Activated T-helper 1 cell treated with anti-CD3 and anti-CD28 coated beads, Interleukin-12 subunit alpha, Interleukin-12 subunit beta, Interleukin-2, Interleukin-4 antibody, amounts not matched to agents 30 ng/mL and 10 ng/mL and 1 ng/mL, durations not matched to agents 14 hours and 24 hours and 36 hours (primary cell): ENCODE data around the gene RTN4RL1. TPM values are rescaled to one million over a fixed set of nuclear protein-coding genes. Genes with fewer than 3 reads are reported as not detected.

Source experiments
- DNase-seq: peaks from one replicate; pipeline ENCODE4 v3.0.0; 2021; ENCODE audit warnings: low spot score
- H3K27ac Mint-ChIP-seq: one replicate; pipeline ENCODE4 v1.8.0; 2021; ENCODE audit warnings: mild to moderate bottlenecking, mixed read lengths
- H3K27me3 Mint-ChIP-seq: one replicate; pipeline ENCODE4 v1.8.0; 2022; ENCODE audit warnings: mild to moderate bottlenecking, moderate library complexity, mixed read lengths; ENCODE audit not compliant: insufficient read depth
- H3K36me3 Mint-ChIP-seq: one replicate; pipeline ENCODE4 v1.8.0; 2021; ENCODE audit warnings: low read depth, mixed read lengths
- H3K4me1 Mint-ChIP-seq: one replicate; pipeline ENCODE4 v1.8.0; 2021; ENCODE audit warnings: low read depth, mixed read lengths
- H3K4me3 Mint-ChIP-seq: one replicate; pipeline ENCODE4 v1.8.0; 2021; ENCODE audit warnings: mild to moderate bottlenecking, moderate library complexity, mixed read lengths
- H3K9me3 Mint-ChIP-seq: one replicate; pipeline ENCODE4 v1.8.0; 2021; ENCODE audit warnings: mixed read lengths
- intact Hi-C: fragments of 100-400 bp; cut with micrococcal nuclease; formaldehyde crosslinking; loops from one replicate; pipeline ENCODE4 v1.15.1; 2024
- total RNA-seq: library from RNA; stranded (reverse); gene quantifications from 2 replicates; pipeline ENCODE4 v1.2.3, GENCODE V29; 2022

RTN4RL1 gene
- total RNA-seq, 1 donor from 2014 or later = 1.0 TPM

DNA sequence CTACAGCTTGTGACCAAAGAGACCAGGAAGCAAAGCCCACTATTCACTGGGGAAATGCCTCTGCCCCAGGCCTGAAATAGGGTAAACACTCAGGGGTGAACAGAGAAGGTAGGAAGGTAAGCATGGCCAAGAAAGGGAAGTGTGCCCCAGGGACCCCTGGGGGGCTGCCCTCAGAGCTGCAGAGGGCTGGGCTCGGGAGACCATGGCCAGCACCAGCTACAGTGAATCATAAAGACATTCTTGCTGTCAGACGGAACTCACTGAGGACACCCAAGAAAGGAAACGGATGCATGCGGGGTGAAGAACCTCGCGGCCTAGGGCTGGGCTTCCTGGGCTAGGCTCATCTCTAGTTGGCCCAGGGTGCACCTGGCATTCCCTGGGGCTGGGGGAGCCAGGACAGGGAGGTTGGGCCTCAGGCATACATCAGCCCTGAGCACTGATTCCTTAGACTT is 39.4 kb upstream of the RTN4RL1 start:
- Mint-ChIP-seq H3K27me3 (no peaks in the 10 kb centered on the region), H3K4me3 (no peak overlapping the region), H3K27ac (peak overlapping the region; percentile 86), H3K36me3 (peaks cover 49% of the 10 kb centered on the region), H3K4me1 (peaks cover 72% of the 10 kb centered on the region), H3K9me3 (no peaks in the 10 kb centered on the region)
- intact Hi-C loops = no loop called here
- no peak for DNase-seq

DNA sequence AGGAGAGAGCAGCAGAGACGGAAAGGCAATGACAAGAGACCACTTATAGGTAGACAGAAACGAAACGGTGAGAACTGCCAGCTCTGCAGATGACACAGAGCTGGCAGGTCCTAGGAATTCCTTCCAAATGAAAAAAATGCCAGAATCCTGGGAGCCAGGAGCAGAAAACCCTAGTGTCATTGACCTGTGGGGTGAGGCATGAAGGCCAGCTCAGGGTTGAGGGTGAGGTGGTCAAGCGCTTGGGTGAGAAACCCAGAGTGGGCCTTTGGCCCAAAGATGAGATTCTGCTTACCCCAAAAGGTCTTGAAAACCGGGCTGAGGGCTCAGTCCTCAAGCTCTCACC is 39.0 kb upstream of the RTN4RL1 start:
- H3K27ac Mint-ChIP-seq = peak overlapping the region; percentile 86
- no peak for DNase-seq
- H3K36me3 Mint-ChIP-seq = peaks cover 53% of the 10 kb centered on the region
- no peak overlapping the region for H3K4me3 Mint-ChIP-seq
- H3K9me3 Mint-ChIP-seq = no peaks in the 10 kb centered on the region
- intact Hi-C loops = no loop called here
- peaks cover 72% of the 10 kb centered on the region for H3K4me1 Mint-ChIP-seq
- H3K27me3 Mint-ChIP-seq = no peaks in the 10 kb centered on the region

DNA sequence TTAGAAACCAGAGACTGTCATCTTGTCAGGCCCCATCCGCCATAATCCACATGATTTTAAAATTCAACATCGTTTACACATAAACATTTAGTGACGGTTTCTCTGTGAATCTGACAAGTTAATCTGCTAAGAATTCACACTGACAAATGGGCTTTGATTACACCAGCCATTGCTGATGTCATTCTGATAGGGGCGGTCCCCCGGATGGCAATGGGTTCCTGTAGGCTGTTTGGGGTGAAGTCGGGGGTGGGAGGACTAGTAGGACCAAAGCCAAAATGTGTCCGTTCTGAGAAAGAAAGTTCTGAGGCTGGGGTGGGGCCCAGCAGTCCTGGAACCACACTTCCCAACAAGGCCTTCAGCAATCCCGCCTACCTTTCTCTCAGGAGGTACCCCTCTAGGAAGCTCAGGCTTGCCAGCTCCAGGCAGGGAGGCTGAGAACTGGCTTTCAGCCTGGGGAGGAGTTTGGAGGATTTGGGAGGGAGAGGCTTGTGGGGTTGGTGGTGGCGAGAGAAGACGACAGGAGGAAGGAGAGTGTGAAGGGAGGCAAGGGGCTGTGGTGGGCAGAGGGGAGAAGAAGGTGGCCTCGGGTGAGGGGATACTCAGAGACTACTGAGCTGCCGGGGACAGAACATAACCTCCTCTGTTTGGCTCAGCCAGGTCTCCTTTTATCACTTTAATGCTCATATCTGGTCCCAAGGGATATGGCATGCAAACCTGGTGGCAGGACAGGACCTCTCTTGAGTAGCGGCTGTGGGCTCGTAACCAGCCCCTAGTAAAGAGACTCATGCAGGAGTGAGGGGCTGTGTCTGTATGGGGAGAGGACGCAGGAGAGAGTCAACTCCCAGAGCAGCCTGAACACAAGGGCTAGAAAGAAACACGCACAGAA is 38.4 kb upstream of the RTN4RL1 start:
- intact Hi-C loops = no loop called here
- H3K4me1 Mint-ChIP-seq = peaks cover 66% of the 10 kb centered on the region
- peaks cover 47% of the 10 kb centered on the region for H3K36me3 Mint-ChIP-seq
- no peak for DNase-seq
- H3K27me3 Mint-ChIP-seq = no peaks in the 10 kb centered on the region
- no peak overlapping the region for H3K4me3 Mint-ChIP-seq
- peak overlapping the region; percentile 79 for H3K27ac Mint-ChIP-seq
- no peaks in the 10 kb centered on the region for H3K9me3 Mint-ChIP-seq

DNA sequence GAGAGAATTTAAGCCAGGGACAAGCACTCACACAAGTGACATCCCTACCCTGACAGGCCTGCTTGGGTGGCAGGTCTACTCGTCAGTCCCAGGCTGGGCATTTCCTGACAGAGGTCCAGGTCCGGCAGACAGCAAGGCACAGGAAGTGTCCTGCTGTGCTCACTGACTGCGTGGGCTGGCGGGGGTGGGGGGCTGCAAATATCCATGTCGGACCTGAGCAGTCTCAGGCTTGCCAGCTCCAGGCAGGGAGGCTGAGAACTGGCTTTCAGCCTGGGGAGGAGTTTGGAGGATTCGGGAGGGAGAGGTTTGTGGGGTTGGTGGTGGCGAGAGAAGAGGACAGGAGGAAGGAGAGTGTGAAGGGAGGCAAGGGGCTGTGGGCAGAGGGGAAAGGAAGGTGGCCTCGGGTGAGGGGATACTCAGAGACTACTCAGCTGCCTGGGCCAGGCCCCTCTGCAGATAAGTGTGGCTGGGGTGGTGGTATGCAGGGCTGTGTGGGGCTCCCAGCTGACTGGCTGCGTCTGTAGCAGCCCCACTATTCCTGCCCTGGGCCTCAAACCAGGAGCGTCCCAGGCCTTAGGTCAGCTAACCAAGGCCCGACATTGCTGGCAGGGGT is 37.5 kb upstream of the RTN4RL1 start:
- H3K9me3 Mint-ChIP-seq = no peaks in the 10 kb centered on the region
- intact Hi-C loops = no loop called here
- peaks cover 59% of the 10 kb centered on the region for H3K4me1 Mint-ChIP-seq
- no peak overlapping the region for H3K4me3 Mint-ChIP-seq
- DNase-seq = no peak
- H3K27ac Mint-ChIP-seq = peak overlapping the region; percentile 79
- peaks cover 48% of the 10 kb centered on the region for H3K36me3 Mint-ChIP-seq
- no peaks in the 10 kb centered on the region for H3K27me3 Mint-ChIP-seq

DNA sequence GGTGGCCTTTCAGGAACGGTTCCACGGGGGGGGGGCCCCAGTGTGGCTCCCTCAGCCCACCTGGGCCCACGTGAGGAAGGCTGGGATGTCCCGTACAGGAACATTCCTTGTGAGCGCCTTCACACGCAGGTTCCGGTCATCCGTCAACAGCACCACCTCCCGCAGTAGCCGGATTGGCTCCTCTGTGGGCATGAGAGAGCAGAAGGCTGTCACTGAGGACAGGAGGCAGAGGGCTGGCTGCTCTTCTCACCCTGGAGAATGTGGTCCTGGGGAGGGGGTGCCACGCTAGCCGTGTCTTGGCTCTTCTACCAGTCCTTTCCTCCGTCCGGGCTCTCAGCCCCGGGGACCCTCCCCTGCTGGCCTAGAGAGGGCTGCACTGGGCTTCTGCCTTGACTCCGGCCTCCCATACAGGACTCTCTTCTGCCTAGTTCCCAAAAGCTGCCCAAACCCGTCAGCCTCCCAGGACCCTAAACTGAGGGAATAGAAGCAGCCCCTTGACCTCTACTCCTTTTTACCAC is 36.4 kb upstream of the RTN4RL1 start:
- Mint-ChIP-seq H3K27ac (peak overlapping the region; percentile 56), H3K36me3 (peaks cover 45% of the 10 kb centered on the region), H3K27me3 (no peaks in the 10 kb centered on the region), H3K4me3 (no peak overlapping the region), H3K4me1 (peaks cover 59% of the 10 kb centered on the region), H3K9me3 (no peaks in the 10 kb centered on the region)
- DNase-seq = no peak
- intact Hi-C loops = no loop called here

DNA sequence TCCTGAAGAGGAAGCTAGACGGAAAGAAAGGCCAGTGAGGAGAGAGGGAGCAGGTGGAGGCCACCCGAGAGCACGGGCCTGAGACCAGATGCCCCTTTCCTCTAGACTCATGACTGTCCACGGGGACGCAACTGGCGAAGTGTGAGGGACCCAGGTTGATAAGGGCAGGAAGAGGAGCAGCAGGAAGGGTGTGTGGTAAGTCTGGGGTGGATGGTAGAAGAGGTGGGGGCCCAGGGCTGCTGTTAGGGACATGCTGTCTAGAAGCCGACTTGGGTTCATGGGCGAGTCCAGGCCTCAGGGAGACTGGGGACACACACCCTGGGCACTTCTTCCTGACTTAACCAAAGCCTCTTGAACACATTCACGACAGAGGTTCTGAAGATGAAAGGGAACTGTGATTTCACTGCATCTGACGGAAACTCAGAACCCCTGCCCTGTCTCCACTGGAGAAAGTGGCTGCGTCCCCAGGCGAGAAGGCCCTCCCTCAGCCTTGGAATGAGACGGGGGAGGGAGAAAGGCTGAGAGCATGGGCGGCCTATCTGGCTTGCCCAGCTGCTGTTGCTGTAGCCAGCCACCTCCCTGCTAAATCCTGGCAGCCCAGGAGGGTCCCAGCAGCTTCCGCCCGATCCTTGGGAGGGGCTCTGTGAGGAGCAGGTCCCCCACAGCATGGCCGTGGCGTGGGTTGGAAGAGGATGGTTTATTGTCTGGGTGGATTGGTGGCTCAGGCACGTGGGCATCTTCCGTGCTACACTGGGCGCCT is 35.7 kb upstream of the RTN4RL1 start:
- Mint-ChIP-seq H3K9me3 (no peaks in the 10 kb centered on the region), H3K4me1 (peaks cover 53% of the 10 kb centered on the region), H3K4me3 (peak overlapping the region; percentile 81), H3K27me3 (no peaks in the 10 kb centered on the region), H3K36me3 (peaks cover 45% of the 10 kb centered on the region), H3K27ac (peak overlapping the region; percentile 71)
- DNase-seq = no peak
- intact Hi-C loops = no loop called here

DNA sequence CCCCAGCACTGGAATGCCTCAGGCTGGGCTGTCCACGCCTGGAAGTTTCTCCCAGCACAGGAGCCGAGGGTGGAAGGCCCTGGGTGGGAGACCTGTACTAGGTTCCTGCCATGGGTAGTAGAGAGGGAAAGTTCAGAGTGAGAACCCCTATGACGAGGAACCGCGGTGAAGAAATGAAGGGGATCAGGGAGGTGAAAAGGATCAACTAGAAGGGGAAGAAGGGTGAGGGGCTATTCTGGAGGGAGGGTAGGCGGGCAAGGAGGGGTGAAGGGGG is 35.2 kb upstream of the RTN4RL1 start:
- Mint-ChIP-seq H3K27me3 (no peaks in the 10 kb centered on the region), H3K9me3 (no peaks in the 10 kb centered on the region), H3K27ac (peak overlapping the region; percentile 71), H3K4me3 (peak overlapping the region; percentile 81), H3K36me3 (peaks cover 43% of the 10 kb centered on the region), H3K4me1 (peaks cover 49% of the 10 kb centered on the region)
- DNase-seq = no peak
- intact Hi-C loops = no loop called here

DNA sequence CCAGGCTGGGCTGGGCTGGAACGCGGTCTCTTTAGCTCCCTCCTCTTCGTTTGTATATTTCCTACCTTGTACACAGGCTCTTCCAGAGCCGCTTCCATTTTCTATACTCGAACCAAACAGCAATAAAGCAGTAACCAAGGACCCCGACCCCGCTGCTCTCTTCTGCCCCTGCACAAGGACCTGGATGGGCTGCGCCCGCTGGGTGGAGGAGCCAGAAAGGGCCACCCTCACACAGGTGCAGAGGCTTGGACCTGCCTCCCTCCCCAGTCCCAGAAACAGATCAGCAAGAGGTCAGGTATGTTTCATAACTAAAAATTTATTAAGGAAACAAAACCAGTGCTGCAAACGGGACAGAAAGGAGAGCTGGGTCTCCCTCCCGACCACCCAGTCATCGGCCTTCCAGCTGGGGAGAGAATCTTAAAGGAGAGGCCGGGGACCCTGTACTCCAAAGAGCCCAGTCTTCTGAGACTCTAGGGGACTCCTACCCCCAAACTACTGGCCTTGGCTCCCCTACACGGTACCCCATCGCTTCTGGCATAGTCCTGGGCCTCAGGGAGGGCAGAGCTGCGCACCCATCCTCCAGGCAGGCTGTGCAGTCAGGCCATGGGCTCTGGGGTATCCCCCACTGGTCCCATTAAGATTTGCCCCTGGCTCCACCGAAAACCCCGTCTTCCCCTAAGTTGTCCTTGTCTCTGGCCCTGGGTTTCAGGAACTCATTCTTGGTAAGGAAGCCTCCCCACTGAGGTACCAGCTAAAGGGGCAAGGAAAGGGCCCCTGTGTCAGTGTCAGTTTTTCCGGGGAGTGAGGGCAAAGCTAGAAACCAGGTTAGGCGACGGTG is 34.6 kb upstream of the RTN4RL1 start:
- H3K36me3 Mint-ChIP-seq = peaks cover 41% of the 10 kb centered on the region

DNA sequence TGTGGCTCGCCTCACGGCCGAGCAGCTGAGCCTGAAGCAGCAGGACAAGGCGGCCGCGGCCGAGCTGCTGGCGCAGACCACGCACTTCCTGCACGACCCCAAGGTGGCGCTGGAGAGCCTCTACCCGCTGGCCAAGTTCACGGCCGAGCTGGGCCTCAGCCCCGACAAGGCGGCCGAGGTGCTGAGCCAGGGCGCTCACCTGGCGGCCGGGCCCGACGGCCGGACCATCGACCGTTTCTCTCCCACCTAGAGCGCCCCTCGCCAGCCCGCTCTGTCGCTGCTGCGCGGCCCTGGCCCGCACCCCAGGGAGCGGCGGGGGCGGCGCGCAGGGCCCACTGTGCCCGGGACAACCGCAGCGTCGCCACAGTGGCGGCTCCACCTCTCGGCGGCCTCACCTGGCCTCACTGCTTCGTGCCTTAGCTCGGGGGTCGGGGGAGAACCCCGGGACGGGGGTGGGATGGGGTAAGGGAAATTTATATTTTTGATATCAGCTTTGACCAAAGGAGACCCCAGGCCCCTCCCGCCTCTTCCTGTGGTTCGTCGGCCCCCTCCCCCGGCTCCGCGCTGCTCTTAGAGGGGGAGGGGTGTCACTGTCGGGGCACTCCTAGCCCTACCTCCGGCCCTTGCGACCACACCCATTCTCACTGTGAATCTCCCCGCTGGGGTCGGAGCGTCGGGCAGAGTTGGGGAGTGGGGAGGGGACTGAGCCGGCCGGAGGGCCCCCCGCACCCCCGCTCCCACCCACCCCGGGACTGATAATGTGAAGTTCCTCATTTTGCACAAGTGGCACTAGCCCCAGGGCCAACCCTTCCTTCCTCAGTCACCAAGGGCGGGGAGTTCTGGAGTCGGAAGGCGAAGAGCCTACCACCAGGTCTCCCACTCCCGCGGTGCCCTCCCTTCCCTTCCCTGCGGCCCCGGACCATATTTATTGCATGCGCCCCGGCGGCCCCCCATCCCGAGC is 33.7 kb upstream of the RTN4RL1 start:
- peak; percentile 73 for DNase-seq
- intact Hi-C loops = loop anchor here (1.0 kb wide), 1 partner anchor 185 kb away; no protein-coding TSS in a partner anchor
- peaks cover 37% of the 10 kb centered on the region for H3K4me1 Mint-ChIP-seq
- no peaks in the 10 kb centered on the region for H3K9me3 Mint-ChIP-seq
- H3K27me3 Mint-ChIP-seq = no peaks in the 10 kb centered on the region
- H3K4me3 Mint-ChIP-seq = peak overlapping the region; percentile 81
- peaks cover 33% of the 10 kb centered on the region for H3K36me3 Mint-ChIP-seq
- H3K27ac Mint-ChIP-seq = peak overlapping the region; percentile 75

More for the DNA sequence above, 34.6 kb upstream of the RTN4RL1 start:
- no peaks in the 10 kb centered on the region for H3K9me3 Mint-ChIP-seq
- intact Hi-C loops = no loop called here
- H3K27ac Mint-ChIP-seq = peak overlapping the region; percentile 72
- peaks cover 46% of the 10 kb centered on the region for H3K4me1 Mint-ChIP-seq
- no peak for DNase-seq
- H3K4me3 Mint-ChIP-seq = peak overlapping the region; percentile 81
- H3K27me3 Mint-ChIP-seq = no peaks in the 10 kb centered on the region

DNA sequence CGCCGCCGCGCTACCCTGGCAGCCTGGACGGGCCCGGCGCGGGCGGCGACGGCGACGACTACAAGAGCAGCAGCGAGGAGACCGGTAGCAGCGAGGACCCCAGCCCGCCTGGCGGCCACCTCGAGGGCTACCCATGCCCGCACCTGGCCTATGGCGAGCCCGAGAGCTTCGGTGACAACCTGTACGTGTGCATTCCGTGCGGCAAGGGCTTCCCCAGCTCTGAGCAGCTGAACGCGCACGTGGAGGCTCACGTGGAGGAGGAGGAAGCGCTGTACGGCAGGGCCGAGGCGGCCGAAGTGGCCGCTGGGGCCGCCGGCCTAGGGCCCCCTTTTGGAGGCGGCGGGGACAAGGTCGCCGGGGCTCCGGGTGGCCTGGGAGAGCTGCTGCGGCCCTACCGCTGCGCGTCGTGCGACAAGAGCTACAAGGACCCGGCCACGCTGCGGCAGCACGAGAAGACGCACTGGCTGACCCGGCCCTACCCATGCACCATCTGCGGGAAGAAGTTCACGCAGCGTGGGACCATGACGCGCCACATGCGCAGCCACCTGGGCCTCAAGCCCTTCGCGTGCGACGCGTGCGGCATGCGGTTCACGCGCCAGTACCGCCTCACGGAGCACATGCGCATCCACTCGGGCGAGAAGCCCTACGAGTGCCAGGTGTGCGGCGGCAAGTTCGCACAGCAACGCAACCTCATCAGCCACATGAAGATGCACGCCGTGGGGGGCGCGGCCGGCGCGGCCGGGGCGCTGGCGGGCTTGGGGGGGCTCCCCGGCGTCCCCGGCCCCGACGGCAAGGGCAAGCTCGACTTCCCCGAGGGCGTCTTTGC is 32.8 kb upstream of the RTN4RL1 start:
- peak overlapping the region; percentile 80 for H3K27ac Mint-ChIP-seq
- peaks cover 29% of the 10 kb centered on the region for H3K36me3 Mint-ChIP-seq
- DNase-seq = peak; percentile 21
- H3K4me1 Mint-ChIP-seq = peaks cover 34% of the 10 kb centered on the region
- H3K9me3 Mint-ChIP-seq = no peaks in the 10 kb centered on the region
- H3K4me3 Mint-ChIP-seq = peak overlapping the region; percentile 69
- intact Hi-C loops = loop anchor here (1.0 kb wide), 1 partner anchor 186 kb away; no protein-coding TSS in a partner anchor
- peaks cover 3% of the 10 kb centered on the region for H3K27me3 Mint-ChIP-seq
